Hepatocyte (in vitro differentiated cells): ENCODE measurements around the gene TIGD1.

Experiments
- EZH2 ChIP-seq: fragments of 200-600 bp; sonication (generic); IDR thresholded peaks from 2 replicates; pipeline ENCODE4 v1.6.1; 2016; ENCODE audit warnings: antibody characterized with exemption, mild to moderate bottlenecking, borderline replicate concordance
- EZH2phosphoT487 ChIP-seq: fragments of 200-600 bp; sonication (generic); IDR thresholded peaks from one replicate; pipeline ENCODE4 v1.6.1; 2018; ENCODE audit warnings: antibody characterized with exemption, mild to moderate bottlenecking, low read depth, moderate library complexity; ENCODE audit not compliant: unreplicated experiment, severe bottlenecking
- TF ChIP-seq, protein P1 (sequence below): fragments of 200-600 bp; sonication (generic); IDR thresholded peaks from 2 replicates; pipeline ENCODE4 v1.5.1; 2016; ENCODE audit warnings: antibody characterized with exemption, mild to moderate bottlenecking; ENCODE audit not compliant: poor library complexity

DNA sequence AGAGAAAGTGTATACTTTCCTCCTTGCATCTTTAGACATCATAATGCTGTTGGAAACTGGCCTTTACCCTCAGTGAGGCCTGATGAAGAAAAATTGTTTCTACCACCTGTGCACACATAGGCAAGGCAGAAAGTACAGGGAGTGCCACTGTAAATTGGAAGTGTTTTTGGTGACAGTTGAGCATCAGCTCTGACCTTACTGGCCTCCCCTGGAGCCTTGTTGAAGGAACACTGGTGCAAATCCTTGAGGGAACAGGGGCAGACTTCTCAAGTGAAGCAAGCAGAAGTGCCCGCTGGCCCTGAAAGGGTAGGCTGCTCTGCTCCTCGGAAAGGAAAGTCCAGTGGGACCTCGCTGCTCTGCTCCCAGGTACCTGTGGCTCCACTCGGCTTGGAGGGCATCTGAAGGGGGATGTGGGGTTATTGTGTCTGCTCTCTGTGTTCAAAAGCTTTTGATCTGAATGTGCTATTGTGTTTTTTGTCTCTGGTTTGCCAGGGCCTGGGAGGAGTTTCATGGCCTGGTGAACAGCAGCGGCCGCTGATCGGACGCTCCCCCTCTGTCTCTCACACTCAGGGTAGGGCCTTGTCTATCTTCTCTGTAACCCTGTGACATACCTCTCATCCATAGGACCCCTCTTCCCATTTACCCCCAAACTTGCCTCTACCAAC is 23.5 kb upstream of the TIGD1 start:
- TF ChIP-seq, protein P1, sequence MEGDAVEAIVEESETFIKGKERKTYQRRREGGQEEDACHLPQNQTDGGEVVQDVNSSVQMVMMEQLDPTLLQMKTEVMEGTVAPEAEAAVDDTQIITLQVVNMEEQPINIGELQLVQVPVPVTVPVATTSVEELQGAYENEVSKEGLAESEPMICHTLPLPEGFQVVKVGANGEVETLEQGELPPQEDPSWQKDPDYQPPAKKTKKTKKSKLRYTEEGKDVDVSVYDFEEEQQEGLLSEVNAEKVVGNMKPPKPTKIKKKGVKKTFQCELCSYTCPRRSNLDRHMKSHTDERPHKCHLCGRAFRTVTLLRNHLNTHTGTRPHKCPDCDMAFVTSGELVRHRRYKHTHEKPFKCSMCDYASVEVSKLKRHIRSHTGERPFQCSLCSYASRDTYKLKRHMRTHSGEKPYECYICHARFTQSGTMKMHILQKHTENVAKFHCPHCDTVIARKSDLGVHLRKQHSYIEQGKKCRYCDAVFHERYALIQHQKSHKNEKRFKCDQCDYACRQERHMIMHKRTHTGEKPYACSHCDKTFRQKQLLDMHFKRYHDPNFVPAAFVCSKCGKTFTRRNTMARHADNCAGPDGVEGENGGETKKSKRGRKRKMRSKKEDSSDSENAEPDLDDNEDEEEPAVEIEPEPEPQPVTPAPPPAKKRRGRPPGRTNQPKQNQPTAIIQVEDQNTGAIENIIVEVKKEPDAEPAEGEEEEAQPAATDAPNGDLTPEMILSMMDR, result no peak
- no peak for TF ChIP-seq EZH2
- TF ChIP-seq EZH2phosphoT487, result no peak
